ENCODE measurements around the gene MCM8. TPM values are rescaled to one million over a fixed set of nuclear protein-coding genes. Genes with fewer than 3 reads are reported as not detected.

MCM8 gene
- total RNA-seq, 1 experiment from 2014 or later = 27.0 TPM

GRCh38 chr20:6040958-6041807 is 90.7 kb downstream of the MCM8 start:
- no peak for ATAC-seq
- Histone ChIP-seq H3K27me3 (ENCODE audit: low read length) (no peaks in the 10 kb centered on the region), H2AFZ (ENCODE audit: low read length) (no peak overlapping the region), H3K4me3 (ENCODE audit: low read length) (no peak overlapping the region), H4K20me1 (ENCODE audit: low read length) (no peaks in the 10 kb centered on the region), H3K27ac (ENCODE audit: low read length) (no peak overlapping the region), H3K9me3 (ENCODE audit: low read length) (no peaks in the 10 kb centered on the region), H3K9ac (ENCODE audit: low read length) (no peak overlapping the region), H3K9me2 (replicated peaks; ENCODE audit: low read length) (no peaks in the 10 kb centered on the region), H3K4me1 (ENCODE audit: insufficient read depth, low read length) (no peaks in the 10 kb centered on the region), H3K79me2 (ENCODE audit: low read length) (no peaks in the 10 kb centered on the region), H3K4me2 (ENCODE audit: low read length) (no peak overlapping the region), H3F3A (ENCODE audit: low read length, unreplicated experiment) (no peaks in the 10 kb centered on the region), H3K36me3 (ENCODE audit: low read depth, low read length) (peaks cover 33% of the 10 kb centered on the region)
- TF ChIP-seq EZH2 (IDR thresholded peaks at IDR 0.05; ENCODE audit: low read length, unreplicated experiment) (no peak), CTCF (conservative IDR thresholded peaks at IDR 0.05; ENCODE audit: low read depth, low read length) (no peak), EZH2phosphoT487 (IDR thresholded peaks at IDR 0.05; ENCODE audit: borderline replicate concordance, low read length) (no peak)
- DNase-seq = no peak
- BruUV-seq (replicated peaks) = no TSS peak
- intact Hi-C loops (cut with micrococcal nuclease) = no loop called here
- ChIA-PET POLR2A (ENCODE audit: unreplicated experiment) (no interaction called here), CTCF (no interaction called here)

GRCh38 chr20:6041808-6042265 is 91.4 kb downstream of the MCM8 start:
- BruUV-seq (replicated peaks) = no TSS peak
- H3K4me1 ChIP-seq (ENCODE audit: insufficient read depth, low read length) = no peaks in the 10 kb centered on the region
- H3K36me3 ChIP-seq (ENCODE audit: low read depth, low read length) = peaks cover 26% of the 10 kb centered on the region
- no peak overlapping the region for H3K4me3 ChIP-seq (ENCODE audit: low read length)
- TF ChIP-seq CTCF (conservative IDR thresholded peaks at IDR 0.05; ENCODE audit: low read depth, low read length) (no peak), EZH2phosphoT487 (IDR thresholded peaks at IDR 0.05; ENCODE audit: borderline replicate concordance, low read length) (no peak), EZH2 (IDR thresholded peaks at IDR 0.05; ENCODE audit: low read length, unreplicated experiment) (no peak)
- ChIA-PET CTCF (no interaction called here), POLR2A (ENCODE audit: unreplicated experiment) (interaction anchor here (0.5 kb wide), 1 partner anchor 197 kb away, joined by 3 read pairs; no protein-coding TSS in a partner anchor)
- H3K9ac ChIP-seq (ENCODE audit: low read length) = no peak overlapping the region
- DNase-seq (no peak), ATAC-seq (no peak)
- intact Hi-C loops (cut with micrococcal nuclease) = no loop called here
- no peaks in the 10 kb centered on the region for H4K20me1 ChIP-seq (ENCODE audit: low read length)
- H3K9me2 ChIP-seq (replicated peaks; ENCODE audit: low read length) = no peaks in the 10 kb centered on the region
- no peaks in the 10 kb centered on the region for H3F3A ChIP-seq (ENCODE audit: low read length, unreplicated experiment)
- H3K79me2 ChIP-seq (ENCODE audit: low read length) = no peaks in the 10 kb centered on the region
- H2AFZ ChIP-seq (ENCODE audit: low read length) = no peak overlapping the region
- H3K27ac ChIP-seq (ENCODE audit: low read length) = no peak overlapping the region
- no peak overlapping the region for H3K4me2 ChIP-seq (ENCODE audit: low read length)
- H3K27me3 ChIP-seq (ENCODE audit: low read length) = no peaks in the 10 kb centered on the region
- H3K9me3 ChIP-seq (ENCODE audit: low read length) = no peaks in the 10 kb centered on the region

- TF ChIP-seq EZH2phosphoT487 (IDR thresholded peaks at IDR 0.05; ENCODE audit: borderline replicate concordance, low read length) (no peak), CTCF (conservative IDR thresholded peaks at IDR 0.05; ENCODE audit: low read depth, low read length) (no peak), EZH2 (IDR thresholded peaks at IDR 0.05; ENCODE audit: low read length, unreplicated experiment) (no peak)
- ATAC-seq (no peak; the same call in 1 of the 2 replicates), DNase-seq (no peak)
- Histone ChIP-seq H3K27me3 (ENCODE audit: low read length) (no peaks in the 10 kb centered on the region), H3K27ac (ENCODE audit: low read length) (no peak overlapping the region), H2AFZ (ENCODE audit: low read length) (no peak overlapping the region), H3K4me3 (ENCODE audit: low read length) (no peak overlapping the region), H3K9me3 (ENCODE audit: low read length) (no peaks in the 10 kb centered on the region), H3K36me3 (ENCODE audit: low read depth, low read length) (peaks cover 10% of the 10 kb centered on the region), H3K9me2 (replicated peaks; ENCODE audit: low read length) (no peaks in the 10 kb centered on the region), H3K4me1 (ENCODE audit: insufficient read depth, low read length) (no peaks in the 10 kb centered on the region), H4K20me1 (ENCODE audit: low read length) (no peaks in the 10 kb centered on the region), H3F3A (ENCODE audit: low read length, unreplicated experiment) (no peaks in the 10 kb centered on the region), H3K9ac (ENCODE audit: low read length) (no peak overlapping the region), H3K4me2 (ENCODE audit: low read length) (no peak overlapping the region), H3K79me2 (ENCODE audit: low read length) (no peaks in the 10 kb centered on the region)
- POLR2A ChIA-PET (ENCODE audit: unreplicated experiment) = no interaction called here
- intact Hi-C loops (cut with micrococcal nuclease) = no loop called here
- CTCF ChIA-PET = no interaction called here
- no TSS peak for BruUV-seq (replicated peaks)
Observed at GRCh38 chr20:6044115-6044514, 93.7 kb downstream of the MCM8 start.

Data from PC-3 (cell line).